Nephron (organoid): ENCODE data around the gene TNS1.

Source experiments
- H3K27ac Mint-ChIP-seq, 3 experiments: 2 replicates each; pipeline ENCODE4 v1.8.0; 2020; ENCODE audit warnings: mixed read lengths in 3 of 3, mild to moderate bottlenecking in 2 of 3, moderate library complexity in 1 of 3
- H3K27me3 Mint-ChIP-seq: 2 replicates; pipeline ENCODE4 v1.8.0; 2021; ENCODE audit warnings: low read depth, mild to moderate bottlenecking, moderate library complexity, mixed read lengths
- H3K36me3 Mint-ChIP-seq: 2 replicates; pipeline ENCODE4 v1.8.0; 2020; ENCODE audit warnings: low read depth, mixed read lengths
- H3K4me1 Mint-ChIP-seq: 2 replicates; pipeline ENCODE4 v1.8.0; 2020; ENCODE audit warnings: mixed read lengths
- H3K4me3 Mint-ChIP-seq, 3 experiments: 2 replicates each; pipeline ENCODE4 v1.8.0; 2020; ENCODE audit warnings: mild to moderate bottlenecking in 3 of 3, mixed read lengths in 3 of 3, moderate library complexity in 2 of 3
- H3K9me3 Mint-ChIP-seq: 2 replicates; pipeline ENCODE4 v1.8.0; 2020; ENCODE audit warnings: mixed read lengths
- CTCF ChIP-seq, 3 experiments: fragments of 200-600 bp; sonication (generic); IDR thresholded peaks; one replicate each; pipeline ENCODE4 v1.5.0; 2021; ENCODE audit warnings: antibody characterized with exemption in 3 of 3; ENCODE audit not compliant: unreplicated experiment in 3 of 3

Gene TNS1

GRCh38 chr2:217977840-217978535 lies 24.8 kb downstream of the TNS1 start:
- Mint-ChIP-seq H3K27me3 (peaks cover 2% of the 10 kb centered on the region), H3K9me3 (no peaks in the 10 kb centered on the region), H3K27ac (no peak overlapping the region), H3K4me3 (no peak overlapping the region), H3K4me1 (peaks cover 29% of the 10 kb centered on the region), H3K36me3 (peaks cover 11% of the 10 kb centered on the region)
- TF ChIP-seq CTCF (IDR thresholded peaks at IDR 0.05; ENCODE audit: unreplicated experiment in 3 of 3), result no peak

GRCh38 chr2:217976301-217976700 lies 26.5 kb downstream of the TNS1 start:
- Mint-ChIP-seq H3K4me1 (peaks cover 22% of the 10 kb centered on the region), H3K27me3 (peaks cover 3% of the 10 kb centered on the region), H3K36me3 (peaks cover 6% of the 10 kb centered on the region), H3K27ac (no peak overlapping the region), H3K9me3 (no peaks in the 10 kb centered on the region), H3K4me3 (no peak overlapping the region)
- no peak for TF ChIP-seq CTCF (IDR thresholded peaks at IDR 0.05; ENCODE audit: unreplicated experiment in 3 of 3)

GRCh38 chr2:217975626-217976025 lies 27.2 kb downstream of the TNS1 start:
- peaks cover 16% of the 10 kb centered on the region for H3K4me1 Mint-ChIP-seq
- no peaks in the 10 kb centered on the region for H3K9me3 Mint-ChIP-seq
- H3K36me3 Mint-ChIP-seq, result peaks cover 10% of the 10 kb centered on the region
- H3K4me3 Mint-ChIP-seq, result no peak overlapping the region
- H3K27me3 Mint-ChIP-seq, result peaks cover 3% of the 10 kb centered on the region
- no peak for TF ChIP-seq CTCF (IDR thresholded peaks at IDR 0.05; ENCODE audit: unreplicated experiment in 3 of 3)
- no peak overlapping the region for H3K27ac Mint-ChIP-seq

- H3K27ac Mint-ChIP-seq, result peak overlapping the region in 2 of 3 experiments; percentile 78 to 93
- H3K9me3 Mint-ChIP-seq, result no peaks in the 10 kb centered on the region
- peaks cover 3% of the 10 kb centered on the region for H3K27me3 Mint-ChIP-seq
- no peak overlapping the region for H3K4me3 Mint-ChIP-seq
- H3K4me1 Mint-ChIP-seq, result peaks cover 7% of the 10 kb centered on the region
- no peak for TF ChIP-seq CTCF (IDR thresholded peaks at IDR 0.05; ENCODE audit: unreplicated experiment in 3 of 3)
- peaks cover 20% of the 10 kb centered on the region for H3K36me3 Mint-ChIP-seq
Observed at GRCh38 chr2:217974389-217975005, 28.3 kb downstream of the TNS1 start.

- Mint-ChIP-seq H3K27ac (peak overlapping the region; percentile 86 to 93 (median 87)), H3K4me3 (peak overlapping the region in 1 of 3 experiments; percentile 16), H3K36me3 (peaks cover 20% of the 10 kb centered on the region), H3K4me1 (no peaks in the 10 kb centered on the region), H3K27me3 (peaks cover 3% of the 10 kb centered on the region), H3K9me3 (no peaks in the 10 kb centered on the region)
- TF ChIP-seq CTCF (IDR thresholded peaks at IDR 0.05; ENCODE audit: unreplicated experiment in 3 of 3), result no peak
Observed at GRCh38 chr2:217973008-217973787, 29.6 kb downstream of the TNS1 start.
